ENCODE measurements around the gene SPATA21. TPM values are rescaled to one million over a fixed set of nuclear protein-coding genes. Genes with fewer than 3 reads are reported as not detected.
A peak's percentile ranks its signal among the peaks of the same experiment; 100 is the strongest.
"Not testable (repeated sequence)": the region's sequence is repeated elsewhere in the genome, so short reads cannot be mapped to it uniquely, and the experiment has no call there.

Gene SPATA21
- total RNA-seq, 1 donor = 0.10 TPM

- Histone ChIP-seq H3K4me3 (ENCODE audit: low read length) (peak within 1 kb of the TSS; percentile 85), H3K4me1 (ENCODE audit: insufficient read depth, low read length) (peaks cover 72% of the 10 kb centered on the region)
Measured at GRCh38 chr1:16366722-16367257, 70.4 kb downstream of the SPATA21 start, which contains the start of gene SZRD1. SZRD1 (plus strand) TSS chr1:16367242; CDS start chr1:16367258, 16 bp downstream.

GRCh38 chr1:16365146-16365498 is 72.1 kb downstream of the SPATA21 start:
- not testable (repeated sequence) for H3K27me3 ChIP-seq (ENCODE audit: insufficient read depth, low read length); H3K9me3 ChIP-seq (ENCODE audit: low read depth, low read length); H3K4me3 ChIP-seq (ENCODE audit: low read length)
- H3K4me1 ChIP-seq (ENCODE audit: insufficient read depth, low read length) = peaks cover 56% of the 10 kb centered on the region

More at GRCh38 chr1:16366722-16367257, 70.4 kb downstream of the SPATA21 start, which contains the start of gene SZRD1:
- Histone ChIP-seq H3K9me3 (ENCODE audit: low read depth, low read length) (no peaks in the 10 kb centered on the region), H3K27me3 (ENCODE audit: insufficient read depth, low read length) (no peaks in the 10 kb centered on the region)

- no peaks in the 10 kb centered on the region for H3K9me3 ChIP-seq (ENCODE audit: low read depth, low read length)
- H3K4me3 ChIP-seq (ENCODE audit: low read length) = no peak overlapping the region
- H3K4me1 ChIP-seq (ENCODE audit: insufficient read depth, low read length) = peaks cover 12% of the 10 kb centered on the region
- no peaks in the 10 kb centered on the region for H3K27me3 ChIP-seq (ENCODE audit: insufficient read depth, low read length)
Measured at GRCh38 chr1:16356867-16357266, 80.4 kb downstream of the SPATA21 start.

GRCh38 chr1:16354619-16355018 is 82.6 kb downstream of the SPATA21 start:
- Histone ChIP-seq H3K4me1 (ENCODE audit: insufficient read depth, low read length) (peaks cover 28% of the 10 kb centered on the region), H3K27me3 (ENCODE audit: insufficient read depth, low read length) (no peaks in the 10 kb centered on the region), H3K9me3 (ENCODE audit: low read depth, low read length) (no peaks in the 10 kb centered on the region), H3K4me3 (ENCODE audit: low read length) (no peak overlapping the region)

GRCh38 chr1:16352842-16353535 is 84.2 kb downstream of the SPATA21 start:
- Histone ChIP-seq H3K27me3 (ENCODE audit: insufficient read depth, low read length) (no peaks in the 10 kb centered on the region), H3K4me3 (ENCODE audit: low read length) (peak overlapping the region; percentile 92), H3K4me1 (ENCODE audit: insufficient read depth, low read length) (peaks cover 35% of the 10 kb centered on the region), H3K9me3 (ENCODE audit: low read depth, low read length) (no peaks in the 10 kb centered on the region)

GRCh38 chr1:16351994-16352841 is 85.0 kb downstream of the SPATA21 start, which contains the start of gene FBXO42:
FBXO42 (minus strand) TSS chr1:16352480; CDS start chr1:16315418, 37,062 bp downstream.
- H3K4me3 ChIP-seq (ENCODE audit: low read length) = peak within 1 kb of the TSS; percentile 92
- no peaks in the 10 kb centered on the region for H3K27me3 ChIP-seq (ENCODE audit: insufficient read depth, low read length)
- H3K4me1 ChIP-seq (ENCODE audit: insufficient read depth, low read length) = peaks cover 35% of the 10 kb centered on the region
- H3K9me3 ChIP-seq (ENCODE audit: low read depth, low read length) = no peaks in the 10 kb centered on the region

- Histone ChIP-seq H3K4me1 (ENCODE audit: insufficient read depth, low read length) (peaks cover 35% of the 10 kb centered on the region), H3K27me3 (ENCODE audit: insufficient read depth, low read length) (no peaks in the 10 kb centered on the region), H3K9me3 (ENCODE audit: low read depth, low read length) (no peaks in the 10 kb centered on the region), H3K4me3 (ENCODE audit: low read length) (peak overlapping the region; percentile 92)
Measured at GRCh38 chr1:16351456-16351993, 85.7 kb downstream of the SPATA21 start.

- Histone ChIP-seq H3K4me3 (ENCODE audit: low read length) (no peak overlapping the region), H3K9me3 (ENCODE audit: low read depth, low read length) (no peaks in the 10 kb centered on the region), H3K4me1 (ENCODE audit: insufficient read depth, low read length) (peaks cover 35% of the 10 kb centered on the region), H3K27me3 (ENCODE audit: insufficient read depth, low read length) (no peaks in the 10 kb centered on the region)
Measured at GRCh38 chr1:16349847-16350406, 87.3 kb downstream of the SPATA21 start.

Other genes with a start within 250 kb of the SPATA21 start
- gene ARHGEF19, start 224.8 kb downstream of the SPATA21 start, total RNA-seq = 1.9 TPM
- gene CPLANE2, start 200.2 kb downstream of the SPATA21 start, total RNA-seq = 1.8 TPM
- 25.6 TPM for gene FBXO42, start 84.9 kb downstream of the SPATA21 start, total RNA-seq
- 83.1 TPM for gene SZRD1, start 70.2 kb downstream of the SPATA21 start, total RNA-seq
- gene NECAP2, start 3.3 kb upstream of the SPATA21 start, total RNA-seq = 111 TPM
- gene RNU1-1, start 76.9 kb upstream of the SPATA21 start, total RNA-seq = under 0.01 TPM
- 15.4 TPM for gene NBPF1, start 176.1 kb upstream of the SPATA21 start, total RNA-seq
- under 0.01 TPM for gene RNU1-3, start 229.5 kb upstream of the SPATA21 start, total RNA-seq